Measurements from ENCODE around the gene ERBB4. TPM values are rescaled to one million over a fixed set of nuclear protein-coding genes. Genes with fewer than 3 reads are reported as not detected.

The ERBB4 gene
- total and polyA plus RNA-seq, 10 of the 15 experiments (the other 5 are each of a cell fraction or from before 2014, with no cell fraction given): under 0.01 to 0.23 (median 0.01) TPM; not detected in 4

DNA sequence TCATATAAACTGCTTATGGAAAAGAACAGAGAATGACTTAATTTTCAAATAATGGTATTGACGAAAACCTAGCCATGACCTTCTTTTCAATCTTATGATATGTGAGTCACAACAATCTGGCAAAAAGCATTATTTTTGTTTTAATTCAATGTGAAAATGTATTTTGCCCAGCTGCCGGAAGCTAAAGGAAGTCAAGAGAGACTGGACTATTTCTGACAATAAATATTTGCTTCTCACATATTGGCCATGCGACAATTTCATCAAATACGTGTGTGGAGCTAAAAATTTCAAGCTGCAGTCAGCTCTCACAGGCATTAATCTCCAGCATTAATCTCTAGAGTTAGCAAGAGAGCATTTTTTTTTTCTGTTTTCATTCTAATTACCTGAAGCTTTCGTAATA lies 1101.2 kb downstream of the ERBB4 start:
- Histone ChIP-seq H2AFZ (ENCODE audit: control insufficient read depth, low read depth, low read length) (no peak overlapping the region), H3K27ac (ENCODE audit: control insufficient read depth, insufficient read depth) (no peak overlapping the region), H3K27me3 (replicated peaks in 1 of 2; ENCODE audit: control insufficient read depth in 2 of 2, insufficient read depth in 2 of 2, low read length in 1 of 2) (no peaks in the 10 kb centered on the region), H3K4me1 (ENCODE audit: control insufficient read depth, insufficient read depth, low read length) (no peaks in the 10 kb centered on the region), H3K79me2 (ENCODE audit: control insufficient read depth, insufficient read depth, low read length) (no peaks in the 10 kb centered on the region), H3K9ac (ENCODE audit: control insufficient read depth, insufficient read depth, low read length) (no peak overlapping the region), H3K9me3 (replicated peaks; ENCODE audit: control insufficient read depth, insufficient read depth, low read length) (no peaks in the 10 kb centered on the region), H3K4me3 (no peak overlapping the region), H3K4me2 (ENCODE audit: control insufficient read depth, insufficient read depth) (no peak overlapping the region), H3K36me3 (ENCODE audit: control insufficient read depth in 2 of 2, insufficient read depth in 2 of 2, low read length in 1 of 2) (no peaks in the 10 kb centered on the region), H4K20me1 (ENCODE audit: control insufficient read depth, insufficient read depth) (no peaks in the 10 kb centered on the region)
- ChIA-PET POLR2A (no interaction called here), RAD21 (ENCODE audit: unreplicated experiment) (no interaction called here), CTCF (interaction anchor here (0.6 to 4.6 kb wide), 4 partner anchors 9 to 342 kb away, joined by 3 to 22 read pairs (median 4); no protein-coding TSS in a partner anchor), SMC1A (ENCODE audit: uncharacterized antibody, unreplicated experiment) (no interaction called here)
- no TSS peak for BruUV-seq (replicated peaks)
- DNase-seq (ENCODE audit: low read depth, low spot score) (no peak), FAIRE-seq (no peak), ATAC-seq (no peak)
- in situ Hi-C loops (cut with MboI): no loop called here
- 26% methylated on average over 5 of the region's 5 CpGs for WGBS (ENCODE audit: insufficient coverage, insufficient replicate concordance, low lambda C conversion rate, missing lambda C conversion rate)
- intact Hi-C loops (cut with micrococcal nuclease; ENCODE audit: unreplicated experiment): no loop called here
- TF ChIP-seq CBFB (IDR thresholded peaks at IDR 0.05; ENCODE audit: low read depth) (no peak), FOXK2 (IDR thresholded peaks at IDR 0.05) (no peak), RBBP5 (conservative IDR thresholded peaks at IDR 0.05) (no peak), HDAC2 (IDR thresholded peaks at IDR 0.05) (no peak), SUPT20H (IDR thresholded peaks at IDR 0.05; ENCODE audit: borderline replicate concordance, control insufficient read depth, low read depth, low read length) (no peak), MXI1 (IDR thresholded peaks at IDR 0.05; ENCODE audit: low read depth, low read length) (no peak), SREBF2 (IDR thresholded peaks at IDR 0.05; ENCODE audit: low read length) (no peak), MYB (IDR thresholded peaks at IDR 0.05; ENCODE audit: borderline replicate concordance, low read depth, low read length) (no peak), FOXM1 (IDR thresholded peaks at IDR 0.05; ENCODE audit: low read depth, low read length) (no peak), ZNF217 (IDR thresholded peaks at IDR 0.05) (no peak), ZSCAN29 (IDR thresholded peaks at IDR 0.05) (no peak), TARDBP (IDR thresholded peaks at IDR 0.05; ENCODE audit: borderline replicate concordance) (no peak), PAX8 (IDR thresholded peaks at IDR 0.05) (no peak), KLF5 (IDR thresholded peaks at IDR 0.05; ENCODE audit: partially characterized antibody) (no peak)
- TF ChIP-seq, protein P1, sequence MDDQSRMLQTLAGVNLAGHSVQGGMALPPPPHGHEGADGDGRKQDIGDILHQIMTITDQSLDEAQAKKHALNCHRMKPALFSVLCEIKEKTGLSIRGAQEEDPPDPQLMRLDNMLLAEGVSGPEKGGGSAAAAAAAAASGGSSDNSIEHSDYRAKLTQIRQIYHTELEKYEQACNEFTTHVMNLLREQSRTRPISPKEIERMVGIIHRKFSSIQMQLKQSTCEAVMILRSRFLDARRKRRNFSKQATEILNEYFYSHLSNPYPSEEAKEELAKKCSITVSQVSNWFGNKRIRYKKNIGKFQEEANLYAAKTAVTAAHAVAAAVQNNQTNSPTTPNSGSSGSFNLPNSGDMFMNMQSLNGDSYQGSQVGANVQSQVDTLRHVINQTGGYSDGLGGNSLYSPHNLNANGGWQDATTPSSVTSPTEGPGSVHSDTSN (IDR thresholded peaks at IDR 0.05; ENCODE audit: insufficient replicate concordance, low read depth, low read length): no peak
- TF ChIP-seq, protein P2, sequence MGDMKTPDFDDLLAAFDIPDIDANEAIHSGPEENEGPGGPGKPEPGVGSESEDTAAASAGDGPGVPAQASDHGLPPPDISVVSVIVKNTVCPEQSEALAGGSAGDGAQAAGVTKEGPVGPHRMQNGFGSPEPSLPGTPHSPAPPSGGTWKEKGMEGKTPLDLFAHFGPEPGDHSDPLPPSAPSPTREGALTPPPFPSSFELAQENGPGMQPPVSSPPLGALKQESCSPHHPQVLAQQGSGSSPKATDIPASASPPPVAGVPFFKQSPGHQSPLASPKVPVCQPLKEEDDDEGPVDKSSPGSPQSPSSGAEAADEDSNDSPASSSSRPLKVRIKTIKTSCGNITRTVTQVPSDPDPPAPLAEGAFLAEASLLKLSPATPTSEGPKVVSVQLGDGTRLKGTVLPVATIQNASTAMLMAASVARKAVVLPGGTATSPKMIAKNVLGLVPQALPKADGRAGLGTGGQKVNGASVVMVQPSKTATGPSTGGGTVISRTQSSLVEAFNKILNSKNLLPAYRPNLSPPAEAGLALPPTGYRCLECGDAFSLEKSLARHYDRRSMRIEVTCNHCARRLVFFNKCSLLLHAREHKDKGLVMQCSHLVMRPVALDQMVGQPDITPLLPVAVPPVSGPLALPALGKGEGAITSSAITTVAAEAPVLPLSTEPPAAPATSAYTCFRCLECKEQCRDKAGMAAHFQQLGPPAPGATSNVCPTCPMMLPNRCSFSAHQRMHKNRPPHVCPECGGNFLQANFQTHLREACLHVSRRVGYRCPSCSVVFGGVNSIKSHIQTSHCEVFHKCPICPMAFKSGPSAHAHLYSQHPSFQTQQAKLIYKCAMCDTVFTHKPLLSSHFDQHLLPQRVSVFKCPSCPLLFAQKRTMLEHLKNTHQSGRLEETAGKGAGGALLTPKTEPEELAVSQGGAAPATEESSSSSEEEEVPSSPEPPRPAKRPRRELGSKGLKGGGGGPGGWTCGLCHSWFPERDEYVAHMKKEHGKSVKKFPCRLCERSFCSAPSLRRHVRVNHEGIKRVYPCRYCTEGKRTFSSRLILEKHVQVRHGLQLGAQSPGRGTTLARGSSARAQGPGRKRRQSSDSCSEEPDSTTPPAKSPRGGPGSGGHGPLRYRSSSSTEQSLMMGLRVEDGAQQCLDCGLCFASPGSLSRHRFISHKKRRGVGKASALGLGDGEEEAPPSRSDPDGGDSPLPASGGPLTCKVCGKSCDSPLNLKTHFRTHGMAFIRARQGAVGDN (IDR thresholded peaks at IDR 0.05): no peak
- TF ChIP-seq, protein P3, sequence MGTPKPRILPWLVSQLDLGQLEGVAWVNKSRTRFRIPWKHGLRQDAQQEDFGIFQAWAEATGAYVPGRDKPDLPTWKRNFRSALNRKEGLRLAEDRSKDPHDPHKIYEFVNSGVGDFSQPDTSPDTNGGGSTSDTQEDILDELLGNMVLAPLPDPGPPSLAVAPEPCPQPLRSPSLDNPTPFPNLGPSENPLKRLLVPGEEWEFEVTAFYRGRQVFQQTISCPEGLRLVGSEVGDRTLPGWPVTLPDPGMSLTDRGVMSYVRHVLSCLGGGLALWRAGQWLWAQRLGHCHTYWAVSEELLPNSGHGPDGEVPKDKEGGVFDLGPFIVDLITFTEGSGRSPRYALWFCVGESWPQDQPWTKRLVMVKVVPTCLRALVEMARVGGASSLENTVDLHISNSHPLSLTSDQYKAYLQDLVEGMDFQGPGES (IDR thresholded peaks at IDR 0.05): no peak
- TF ChIP-seq, protein P4, sequence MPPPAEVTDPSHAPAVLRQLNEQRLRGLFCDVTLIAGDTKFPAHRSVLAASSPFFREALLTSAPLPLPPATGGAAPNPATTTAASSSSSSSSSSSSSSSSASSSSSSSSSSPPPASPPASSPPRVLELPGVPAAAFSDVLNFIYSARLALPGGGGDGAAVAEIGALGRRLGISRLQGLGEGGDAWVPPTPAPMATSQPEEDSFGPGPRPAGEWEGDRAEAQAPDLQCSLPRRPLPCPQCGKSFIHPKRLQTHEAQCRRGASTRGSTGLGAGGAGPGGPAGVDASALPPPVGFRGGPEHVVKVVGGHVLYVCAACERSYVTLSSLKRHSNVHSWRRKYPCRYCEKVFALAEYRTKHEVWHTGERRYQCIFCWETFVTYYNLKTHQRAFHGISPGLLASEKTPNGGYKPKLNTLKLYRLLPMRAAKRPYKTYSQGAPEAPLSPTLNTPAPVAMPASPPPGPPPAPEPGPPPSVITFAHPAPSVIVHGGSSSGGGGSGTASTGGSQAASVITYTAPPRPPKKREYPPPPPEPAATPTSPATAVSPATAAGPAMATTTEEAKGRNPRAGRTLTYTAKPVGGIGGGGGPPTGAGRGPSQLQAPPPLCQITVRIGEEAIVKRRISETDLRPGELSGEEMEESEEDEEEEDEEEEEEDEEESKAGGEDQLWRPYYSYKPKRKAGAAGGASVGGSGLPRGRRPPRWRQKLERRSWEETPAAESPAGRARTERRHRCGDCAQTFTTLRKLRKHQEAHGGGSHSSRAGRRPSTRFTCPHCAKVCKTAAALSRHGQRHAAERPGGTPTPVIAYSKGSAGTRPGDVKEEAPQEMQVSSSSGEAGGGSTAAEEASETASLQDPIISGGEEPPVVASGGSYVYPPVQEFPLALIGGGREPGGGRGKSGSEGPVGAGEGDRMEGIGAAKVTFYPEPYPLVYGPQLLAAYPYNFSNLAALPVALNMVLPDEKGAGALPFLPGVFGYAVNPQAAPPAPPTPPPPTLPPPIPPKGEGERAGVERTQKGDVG (CRISPR knock-in tag; IDR thresholded peaks at IDR 0.05): no peak
